Activated T-helper 9 cell treated with anti-CD3 and anti-CD28 coated beads, Interleukin-2, amount 50 U/mL, for 16 hours (primary cell): ENCODE measurements around the gene GREM1.

ENCODE experiments used
- DNase-seq: peaks from one replicate; pipeline ENCODE4 v3.0.0-alpha.2; 2020; ENCODE audit warnings: low read depth

Gene GREM1

DNA sequence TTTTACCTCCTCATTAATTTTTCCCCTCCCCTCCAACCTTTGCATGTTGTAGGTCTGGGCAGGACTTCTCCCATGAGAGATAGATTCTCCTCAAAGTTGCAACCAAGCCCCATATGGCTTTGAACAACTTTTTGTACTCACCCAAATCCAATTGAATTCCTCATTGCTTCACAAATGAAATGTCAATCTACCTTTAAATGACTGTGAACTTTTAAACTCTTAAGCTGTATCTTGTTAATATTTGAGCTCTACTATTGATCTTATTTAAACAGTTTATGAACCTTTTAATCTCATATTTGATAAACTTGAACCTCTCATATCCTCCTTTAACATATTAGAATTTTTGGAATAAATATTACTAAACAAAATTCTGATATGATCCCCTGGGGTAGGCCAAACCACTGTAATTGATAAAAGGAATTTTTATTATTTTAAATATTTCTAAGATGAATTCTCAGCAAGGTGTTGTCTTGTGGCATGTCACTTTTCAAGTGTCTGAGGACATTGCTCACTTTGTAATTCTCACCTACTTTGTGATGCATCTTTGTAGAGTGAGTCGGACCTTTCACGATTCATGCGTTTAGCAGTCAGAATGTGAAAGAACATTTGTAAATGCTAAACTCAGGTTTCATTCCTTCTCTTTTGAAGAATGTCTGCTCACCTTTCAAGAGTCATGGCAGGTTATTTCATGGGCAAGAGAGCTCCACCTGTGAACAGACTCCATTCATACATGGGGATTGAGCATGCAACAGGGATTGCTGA, 23.4 kb upstream of the GREM1 start:
- DNase-seq: no peak

GRCh38 chr15:32698773-32699390, 18.9 kb upstream of the GREM1 start:
- no peak for DNase-seq

DNA sequence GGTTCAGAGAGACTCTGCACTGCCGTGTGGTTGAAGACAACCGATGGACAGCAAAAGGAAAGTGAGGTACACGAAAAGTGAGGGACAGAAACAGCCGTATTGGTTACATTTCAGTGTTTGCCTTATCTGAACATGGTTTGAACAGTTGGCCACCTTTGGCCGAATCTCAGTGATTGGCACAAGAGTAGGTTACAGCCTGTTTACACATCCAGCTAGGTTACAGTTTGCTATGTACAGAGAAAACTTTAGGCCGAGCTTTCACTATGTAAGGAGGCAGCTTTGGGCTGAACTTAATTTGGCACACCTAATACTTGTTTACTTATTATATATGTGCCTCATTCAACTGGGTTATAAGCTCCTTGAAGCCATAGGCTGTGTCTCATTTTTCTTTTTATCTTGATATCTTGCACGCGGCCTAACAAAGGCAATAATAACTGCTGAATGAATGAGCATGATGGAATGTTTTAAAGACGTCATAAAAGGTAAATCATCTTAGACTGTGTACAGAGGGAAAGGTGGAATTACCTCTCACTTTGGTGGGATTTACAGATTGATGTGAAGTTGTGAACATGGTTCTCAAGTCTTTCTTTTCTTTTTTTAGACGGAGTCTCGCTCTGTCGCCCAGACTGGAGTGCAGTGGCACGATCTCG, 17.2 kb upstream of the GREM1 start:
- DNase-seq: no peak

DNA sequence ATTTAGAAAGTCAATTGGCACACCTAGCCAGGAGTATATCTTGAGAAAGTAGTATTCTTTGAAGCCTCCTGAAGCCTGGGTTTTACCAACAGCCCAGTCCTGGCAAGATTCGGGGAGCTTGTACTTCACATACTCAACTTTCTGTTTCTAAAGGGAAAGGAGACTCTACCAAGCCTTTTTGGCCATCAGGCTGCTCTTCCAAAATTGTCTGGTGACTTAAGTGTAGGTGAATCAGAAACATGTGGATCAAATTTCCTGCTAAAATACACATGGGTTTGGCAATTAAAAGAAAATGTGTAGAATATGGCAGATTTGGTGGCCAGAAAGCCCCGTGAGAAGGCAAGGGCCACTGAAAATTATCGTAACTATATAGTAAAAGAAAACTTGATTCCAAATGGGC, 15.9 kb upstream of the GREM1 start:
- DNase-seq: no peak

DNA sequence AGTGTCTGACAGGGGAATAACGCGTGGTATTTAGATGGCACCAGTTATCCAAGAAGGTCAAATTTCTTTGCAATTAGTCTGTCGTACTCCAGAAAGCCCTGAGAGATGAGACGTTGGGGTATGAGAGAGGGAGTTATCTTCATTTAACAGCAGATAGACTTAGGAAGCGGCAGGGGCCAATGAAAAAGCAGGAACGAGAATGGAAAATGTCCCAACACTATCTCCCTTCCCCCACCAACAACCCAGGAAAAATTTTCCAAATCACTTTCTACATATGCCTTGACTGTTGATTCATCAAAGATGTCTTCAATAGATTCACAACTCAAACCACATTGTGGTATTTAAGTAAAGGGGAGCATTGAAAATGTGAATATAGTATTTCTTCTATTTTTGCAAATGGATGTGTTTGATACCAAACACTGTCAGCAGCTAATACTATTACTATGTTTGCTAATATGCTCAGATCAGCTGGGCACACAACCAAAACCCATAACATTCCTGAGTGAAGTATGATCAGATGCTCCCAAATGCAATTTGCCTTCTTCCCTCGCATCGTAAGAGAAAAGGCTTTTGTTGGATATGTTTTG, 13.3 kb upstream of the GREM1 start:
- no peak for DNase-seq

- DNase-seq: no peak
Measured at GRCh38 chr15:32705446-32705845, 12.4 kb upstream of the GREM1 start.

GRCh38 chr15:32706704-32707103, 11.1 kb upstream of the GREM1 start:
- DNase-seq: no peak

DNA sequence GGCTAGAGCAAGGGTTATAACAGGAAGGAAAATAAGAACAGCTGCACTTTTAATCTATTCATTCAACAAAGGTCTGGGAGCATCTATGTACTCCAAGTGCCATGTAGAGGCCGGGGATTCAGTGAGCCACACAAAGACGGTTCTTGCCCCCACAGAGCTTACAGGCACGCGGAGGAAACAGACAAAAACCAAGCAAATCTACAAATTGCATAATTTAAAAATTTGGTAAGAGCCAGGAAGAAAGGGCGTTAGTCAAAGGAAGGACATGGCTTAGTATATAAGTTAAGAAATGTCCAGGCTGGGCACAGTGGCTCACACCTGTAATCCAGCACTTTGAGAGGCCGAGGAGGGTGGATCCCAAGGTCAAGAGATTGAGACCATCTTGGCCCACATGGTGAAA, 10.4 kb upstream of the GREM1 start:
- DNase-seq: no peak

DNA sequence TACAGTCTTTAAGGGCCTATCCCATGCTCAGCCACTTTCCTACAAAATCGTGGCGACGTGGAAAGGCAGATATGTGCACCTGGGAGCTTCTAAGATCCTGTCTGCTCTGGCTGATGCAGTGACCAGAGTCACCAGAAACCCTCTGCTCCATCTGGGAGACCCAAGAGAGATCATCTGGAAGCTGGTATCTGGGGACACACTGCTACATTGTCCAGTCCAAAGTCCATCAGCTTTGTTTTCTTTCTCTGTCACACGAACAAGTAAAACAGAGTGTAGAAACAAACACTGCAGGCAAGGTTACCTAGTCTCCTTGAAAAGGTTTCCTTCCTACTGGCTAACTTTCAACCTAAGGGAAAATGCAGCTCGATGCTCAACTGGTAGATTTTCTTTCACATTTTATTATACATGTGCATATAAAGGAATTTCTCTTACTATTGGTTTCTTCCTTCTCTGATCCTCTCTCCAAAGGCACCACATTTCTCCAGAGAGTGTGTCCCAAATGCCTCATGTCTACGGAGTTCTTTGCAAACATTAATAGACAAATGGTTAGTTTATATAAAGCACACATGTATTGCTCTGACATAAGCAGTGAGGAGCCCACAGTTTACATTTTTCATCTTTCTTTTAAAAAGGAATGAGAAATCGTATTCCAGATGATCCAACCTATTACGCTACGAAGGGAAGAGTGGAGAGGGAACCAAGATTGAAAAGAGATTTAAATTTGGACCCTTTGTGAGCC, 8.3 kb upstream of the GREM1 start:
- DNase-seq: no peak

GRCh38 chr15:32715276-32715675, 2.5 kb upstream of the GREM1 start:
- DNase-seq: no peak

DNA sequence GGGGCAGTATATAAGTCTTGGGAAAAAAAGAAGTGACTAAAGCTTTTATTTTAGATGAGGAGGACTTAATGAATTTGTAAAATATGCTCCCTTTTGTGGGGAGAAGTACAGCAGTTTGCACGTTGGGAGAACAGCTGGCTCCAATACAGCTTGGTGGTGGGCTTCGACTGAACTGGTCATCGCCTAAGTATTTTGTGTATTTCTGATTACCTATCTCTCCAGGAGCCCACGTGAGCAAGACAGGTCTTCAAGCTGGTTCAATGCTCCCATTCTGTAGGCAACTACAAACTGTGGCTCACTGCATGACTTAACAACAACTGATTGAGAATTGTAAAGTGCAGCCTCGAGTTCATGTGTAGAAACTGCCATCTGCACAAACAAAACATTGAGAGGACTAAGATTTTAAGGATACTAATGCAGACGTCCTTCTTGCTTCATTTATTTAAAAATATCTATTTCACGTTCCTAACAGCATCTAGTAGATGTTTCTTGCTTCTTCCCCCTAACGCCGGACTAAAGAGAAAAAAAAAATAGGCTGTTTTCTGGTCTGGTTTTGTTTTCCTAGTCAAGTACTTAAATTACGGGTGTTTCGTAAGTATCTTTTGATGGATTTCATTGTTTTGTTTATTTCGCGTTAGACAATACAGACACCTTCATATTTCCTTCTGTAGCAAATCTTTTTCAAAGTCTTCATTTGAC, 1.4 kb upstream of the GREM1 start:
- DNase-seq: no peak

DNA sequence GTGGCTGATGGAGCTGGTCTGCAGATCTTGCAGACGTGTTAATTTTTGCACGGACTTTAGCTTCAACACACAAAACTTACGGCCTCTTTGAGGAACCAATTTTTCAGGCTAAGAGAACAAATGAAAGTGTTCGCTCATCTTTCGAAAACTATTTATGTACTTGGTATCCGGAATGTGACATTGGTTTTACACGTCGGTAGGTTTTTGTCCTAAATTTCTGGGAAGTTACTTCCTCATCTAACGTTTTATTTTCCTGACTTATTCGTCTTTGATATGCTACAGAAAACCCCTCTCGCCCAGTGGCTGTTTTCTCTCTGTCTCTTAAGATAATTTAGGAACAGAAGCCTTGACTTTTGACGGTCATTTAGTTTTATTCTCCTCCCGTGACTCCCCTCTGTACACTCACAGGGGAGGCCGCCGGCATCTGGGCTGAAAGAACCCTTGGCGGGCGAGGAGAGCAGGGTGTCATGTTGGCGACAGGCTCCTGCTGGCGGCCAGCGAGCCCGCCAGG, 834 bp upstream of the GREM1 start:
- DNase-seq: no peak

DNA sequence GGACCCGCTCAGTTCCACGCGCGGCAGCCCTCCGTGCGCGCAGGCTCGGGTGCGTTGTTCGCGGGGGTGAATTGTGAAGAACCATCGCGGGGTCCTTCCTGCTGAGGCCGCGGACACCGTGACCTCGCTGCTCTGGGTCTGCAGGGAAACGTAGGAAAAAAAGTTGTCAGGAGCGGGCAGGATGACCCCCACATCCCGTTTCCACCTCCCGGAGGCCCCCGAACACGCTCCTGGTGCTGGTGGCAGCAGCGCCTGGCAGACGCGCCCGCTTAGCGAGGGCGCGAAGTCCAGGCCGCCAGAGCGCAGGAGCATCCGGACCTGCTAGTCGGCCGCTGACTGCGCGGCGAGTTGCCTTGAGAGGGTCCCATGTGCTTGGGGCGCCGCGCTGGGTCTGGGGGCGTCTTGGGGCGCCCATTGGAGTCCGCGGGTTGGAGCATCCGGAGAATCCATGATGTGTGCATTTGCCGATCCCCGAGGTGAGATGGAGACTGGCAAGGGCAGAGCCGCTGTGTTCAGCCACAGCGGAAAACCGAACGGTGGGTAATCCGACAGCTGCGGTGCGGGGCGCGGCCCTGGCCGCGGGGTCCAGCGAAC, 520 bp downstream of the GREM1 start:
- no peak for DNase-seq

DNA sequence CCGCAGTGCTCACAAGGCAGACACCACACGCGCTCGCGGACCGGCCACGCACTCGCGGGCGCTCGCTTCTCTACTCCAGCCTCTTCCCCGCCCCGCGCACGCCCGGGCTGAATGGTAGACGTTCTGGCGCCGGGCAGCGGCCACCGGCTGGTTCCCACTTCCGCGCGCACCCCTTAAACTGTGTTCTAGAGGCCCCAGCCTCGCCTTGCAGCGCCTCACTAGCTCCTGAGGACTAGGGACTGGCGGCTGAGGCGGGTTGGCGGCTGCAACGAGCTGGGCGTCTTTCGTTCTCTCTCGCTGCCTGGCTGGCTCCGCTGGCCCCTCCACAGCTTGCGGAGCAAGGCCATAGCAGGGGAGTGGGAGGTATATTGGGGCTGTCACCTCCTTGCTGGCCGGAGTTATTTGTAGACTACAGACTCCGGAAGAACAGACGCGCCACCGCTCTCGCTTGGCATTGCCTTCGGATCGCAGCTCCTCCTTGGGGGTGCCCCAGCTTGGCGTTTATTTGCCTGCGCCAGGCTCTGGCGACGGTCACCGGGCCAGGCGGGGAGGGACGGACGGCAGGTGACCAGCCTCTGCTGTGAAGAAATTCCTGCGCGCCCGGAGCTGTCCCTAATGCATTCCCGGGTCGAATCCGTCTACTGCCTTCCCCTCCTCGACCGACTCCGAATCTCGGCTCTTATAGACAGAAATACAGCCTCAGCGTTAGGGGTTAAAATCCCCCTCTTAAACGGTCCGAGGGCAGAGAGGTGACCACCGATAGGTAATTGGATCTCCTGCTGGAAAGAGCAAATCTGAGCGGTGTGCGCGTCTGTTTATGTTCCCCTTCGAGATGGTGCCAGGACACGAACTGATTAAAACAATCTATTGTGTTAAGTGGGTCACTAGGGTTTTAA, 1.3 kb downstream of the GREM1 start:
- no peak for DNase-seq

GRCh38 chr15:32721596-32721995, 3.8 kb downstream of the GREM1 start:
- DNase-seq: no peak

GRCh38 chr15:32722136-32722535, 4.3 kb downstream of the GREM1 start:
- DNase-seq: no peak

- no peak for DNase-seq
Measured at GRCh38 chr15:32723171-32723948, 5.6 kb downstream of the GREM1 start.

DNA sequence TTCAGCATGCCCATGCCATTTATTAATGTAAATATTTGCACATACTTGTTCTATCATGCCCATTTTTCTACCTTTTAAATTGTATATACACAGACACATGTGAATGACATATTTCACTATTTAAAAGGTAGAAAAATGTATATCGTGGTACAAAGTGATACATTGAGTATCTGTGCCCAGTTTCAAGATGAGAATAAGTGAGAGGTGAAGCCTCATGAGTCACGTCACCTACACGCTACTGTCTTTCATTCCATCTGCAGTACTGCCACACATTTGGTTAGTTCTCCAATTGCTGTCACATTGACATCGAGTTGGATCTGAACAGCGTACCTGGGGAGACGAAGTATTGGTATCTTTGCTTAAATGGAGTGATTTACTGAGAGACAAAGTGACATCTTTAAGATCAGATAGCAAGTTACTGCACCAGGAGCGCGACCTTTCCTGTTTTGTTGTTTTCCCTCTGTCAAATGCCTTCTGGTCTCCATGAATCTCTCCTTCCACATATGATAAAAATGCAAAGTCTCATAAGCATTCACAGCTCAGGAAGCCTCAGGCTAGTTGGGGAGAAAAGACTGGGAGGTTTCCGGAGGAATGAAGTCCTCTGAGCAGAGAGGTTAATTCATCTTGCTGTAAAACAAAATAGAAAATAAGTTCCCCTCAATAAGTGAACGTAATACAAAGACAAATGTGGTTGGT, 12.0 kb downstream of the GREM1 start:
- DNase-seq: no peak
